Measurements from ENCODE around the gene COL28A1. TPM values are rescaled to one million over a fixed set of nuclear protein-coding genes. Genes with fewer than 3 reads are reported as not detected.
"Not testable (repeated sequence)": the region's sequence is repeated elsewhere in the genome, so short reads cannot be mapped to it uniquely, and the experiment has no call there.

Gene COL28A1
- total RNA-seq, 1 donor: 0.42 TPM

GRCh38 chr7:7479275-7479805, 56.3 kb downstream of the COL28A1 start:
- H3K9me3 ChIP-seq (ENCODE audit: low read depth, low read length): no peaks in the 10 kb centered on the region
- H3K4me3 ChIP-seq (ENCODE audit: low read length): no peak overlapping the region
- H3K27me3 ChIP-seq (ENCODE audit: insufficient read depth, low read length): no peaks in the 10 kb centered on the region
- no peaks in the 10 kb centered on the region for H3K4me1 ChIP-seq (ENCODE audit: insufficient read depth, low read length)

GRCh38 chr7:7478569-7478968, 57.1 kb downstream of the COL28A1 start:
- Histone ChIP-seq H3K9me3 (ENCODE audit: low read depth, low read length) (no peaks in the 10 kb centered on the region), H3K4me3 (ENCODE audit: low read length) (no peak overlapping the region), H3K4me1 (ENCODE audit: insufficient read depth, low read length) (no peaks in the 10 kb centered on the region), H3K27me3 (ENCODE audit: insufficient read depth, low read length) (no peaks in the 10 kb centered on the region)

DNA sequence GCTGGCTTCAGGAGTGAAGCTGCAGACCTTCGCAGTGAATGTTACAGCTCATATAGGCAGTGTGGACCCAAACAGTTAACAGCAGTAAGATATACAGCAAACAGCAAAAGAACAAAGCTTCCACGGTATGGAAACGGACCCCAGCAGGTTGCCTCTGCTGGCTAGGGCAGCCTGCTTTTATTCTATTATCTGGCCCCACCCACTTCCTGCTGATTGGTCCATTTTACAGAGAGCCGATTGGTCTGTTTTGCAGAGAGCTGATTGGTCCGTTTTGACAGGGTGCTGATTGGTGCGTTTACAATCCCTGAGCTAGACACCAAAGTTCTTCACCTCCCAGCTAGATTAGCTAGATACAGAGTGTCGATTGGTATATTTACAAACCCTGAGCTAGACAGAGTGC, 58.0 kb downstream of the COL28A1 start:
- not testable (repeated sequence) for H3K27me3 ChIP-seq (ENCODE audit: insufficient read depth, low read length); H3K4me1 ChIP-seq (ENCODE audit: insufficient read depth, low read length); H3K9me3 ChIP-seq (ENCODE audit: low read depth, low read length); H3K4me3 ChIP-seq (ENCODE audit: low read length)

DNA sequence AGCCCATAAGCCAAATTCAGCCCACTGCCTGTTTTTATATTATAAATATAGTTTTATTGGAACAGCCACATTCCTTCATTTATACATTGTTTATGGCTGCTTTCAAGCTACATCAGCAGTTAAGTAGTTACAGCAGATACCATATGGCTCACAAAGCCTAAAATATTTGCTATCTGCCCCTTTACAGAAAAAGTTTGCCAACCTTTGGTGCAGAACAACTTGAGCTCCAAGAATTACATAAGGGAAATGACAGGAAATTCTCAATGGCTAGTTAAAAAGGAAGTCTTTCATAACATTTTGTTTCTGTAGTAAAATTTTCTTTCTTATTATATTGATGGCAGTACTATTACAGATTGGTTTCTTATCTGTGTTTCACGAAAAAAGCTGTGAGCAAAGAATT, 59.3 kb downstream of the COL28A1 start:
- Histone ChIP-seq H3K27me3 (ENCODE audit: insufficient read depth, low read length) (no peaks in the 10 kb centered on the region), H3K9me3 (ENCODE audit: low read depth, low read length) (no peaks in the 10 kb centered on the region), H3K4me1 (ENCODE audit: insufficient read depth, low read length) (no peaks in the 10 kb centered on the region), H3K4me3 (ENCODE audit: low read length) (no peak overlapping the region)

GRCh38 chr7:7475601-7476000, 60.1 kb downstream of the COL28A1 start:
- Histone ChIP-seq H3K9me3 (ENCODE audit: low read depth, low read length) (no peaks in the 10 kb centered on the region), H3K27me3 (ENCODE audit: insufficient read depth, low read length) (no peaks in the 10 kb centered on the region), H3K4me1 (ENCODE audit: insufficient read depth, low read length) (no peaks in the 10 kb centered on the region), H3K4me3 (ENCODE audit: low read length) (no peak overlapping the region)

DNA sequence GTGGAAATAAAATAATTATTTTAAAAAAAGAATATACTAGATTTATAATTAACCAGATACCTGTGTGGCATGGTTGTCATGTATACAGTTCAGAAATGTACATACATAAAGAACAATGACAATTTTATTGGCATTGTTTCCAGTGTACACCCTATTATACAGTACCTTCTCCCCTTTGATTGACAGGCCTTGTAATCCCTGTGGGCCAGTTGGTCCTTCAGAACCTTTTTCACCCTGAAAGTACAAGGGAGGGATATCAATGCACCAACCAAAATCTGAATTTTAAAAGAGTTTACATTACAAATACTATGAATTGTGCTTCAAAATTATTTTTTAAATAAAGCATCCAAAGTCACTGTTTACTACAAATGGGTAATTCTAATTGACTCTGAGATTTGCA, 61.2 kb downstream of the COL28A1 start:
- H3K4me1 ChIP-seq (ENCODE audit: insufficient read depth, low read length): no peaks in the 10 kb centered on the region
- H3K4me3 ChIP-seq (ENCODE audit: low read length): no peak overlapping the region
- H3K9me3 ChIP-seq (ENCODE audit: low read depth, low read length): no peaks in the 10 kb centered on the region
- H3K27me3 ChIP-seq (ENCODE audit: insufficient read depth, low read length): no peaks in the 10 kb centered on the region

GRCh38 chr7:7464991-7465765, 70.5 kb downstream of the COL28A1 start:
- not testable (repeated sequence) for H3K4me3 ChIP-seq (ENCODE audit: low read length); H3K27me3 ChIP-seq (ENCODE audit: insufficient read depth, low read length); H3K9me3 ChIP-seq (ENCODE audit: low read depth, low read length); H3K4me1 ChIP-seq (ENCODE audit: insufficient read depth, low read length)

DNA sequence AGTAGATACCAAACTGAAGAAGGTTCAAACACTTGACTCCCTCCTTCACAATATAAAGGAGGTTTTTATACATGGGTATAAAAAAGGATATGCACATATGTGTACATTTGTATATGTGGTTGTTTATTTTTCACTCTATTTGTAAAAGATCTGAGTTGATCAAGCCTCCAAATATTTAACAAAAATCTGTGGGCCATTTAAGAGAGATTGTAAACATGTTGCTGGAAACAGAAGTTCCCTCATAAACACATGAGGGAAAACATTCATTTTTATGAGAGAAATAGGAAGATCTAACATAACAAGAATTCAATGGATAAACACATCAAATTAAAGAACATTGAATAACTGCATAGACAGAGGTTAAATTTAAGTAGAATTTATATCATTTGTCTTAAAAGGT, 81.7 kb downstream of the COL28A1 start:
- Histone ChIP-seq H3K27me3 (ENCODE audit: insufficient read depth, low read length) (no peaks in the 10 kb centered on the region), H3K4me3 (ENCODE audit: low read length) (no peak overlapping the region), H3K4me1 (ENCODE audit: insufficient read depth, low read length) (no peaks in the 10 kb centered on the region), H3K9me3 (ENCODE audit: low read depth, low read length) (peaks cover 16% of the 10 kb centered on the region)

DNA sequence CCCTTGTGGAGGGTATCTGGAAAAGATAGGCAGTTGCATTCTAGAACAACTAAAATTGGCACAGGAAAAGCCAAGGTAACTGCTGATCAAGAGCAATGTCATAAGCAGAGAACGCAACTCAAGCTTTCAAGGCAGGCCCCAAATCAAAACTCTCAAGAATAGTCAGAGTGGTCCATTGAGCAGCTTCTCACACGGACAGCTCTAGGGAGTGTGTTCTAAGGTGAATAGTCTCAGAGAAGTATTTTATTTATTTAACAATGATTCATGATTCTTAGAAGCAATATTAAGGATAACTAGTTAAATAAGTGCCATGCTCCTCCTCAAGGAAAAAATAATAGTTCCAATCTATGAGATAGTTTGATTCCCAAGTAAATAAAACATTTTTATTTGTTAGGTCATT, 83.0 kb downstream of the COL28A1 start:
- Histone ChIP-seq H3K9me3 (ENCODE audit: low read depth, low read length) (peaks cover 26% of the 10 kb centered on the region), H3K27me3 (ENCODE audit: insufficient read depth, low read length) (no peaks in the 10 kb centered on the region), H3K4me3 (ENCODE audit: low read length) (no peak overlapping the region), H3K4me1 (ENCODE audit: insufficient read depth, low read length) (no peaks in the 10 kb centered on the region)

DNA sequence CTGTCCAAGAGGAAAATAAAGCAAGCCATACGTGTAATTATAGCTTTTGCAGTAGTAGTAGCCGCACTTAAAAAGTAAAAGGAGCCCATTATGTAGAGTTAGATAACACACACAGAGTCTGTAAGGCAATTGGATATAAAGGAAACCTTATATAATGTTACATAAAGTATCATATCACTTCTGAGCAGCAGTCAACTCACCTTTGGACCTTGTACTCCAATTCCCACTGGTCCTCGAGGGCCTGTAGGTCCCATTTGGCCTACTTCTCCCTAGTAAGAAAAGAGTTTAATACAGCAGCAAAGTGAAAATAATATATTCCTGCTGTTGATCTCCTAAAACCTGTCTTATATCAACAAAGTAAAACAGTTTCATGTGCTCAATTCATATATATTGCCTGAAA, 83.6 kb downstream of the COL28A1 start:
- no peak overlapping the region for H3K4me3 ChIP-seq (ENCODE audit: low read length)
- H3K27me3 ChIP-seq (ENCODE audit: insufficient read depth, low read length): no peaks in the 10 kb centered on the region
- no peaks in the 10 kb centered on the region for H3K4me1 ChIP-seq (ENCODE audit: insufficient read depth, low read length)
- peaks cover 26% of the 10 kb centered on the region for H3K9me3 ChIP-seq (ENCODE audit: low read depth, low read length)

- no peaks in the 10 kb centered on the region for H3K27me3 ChIP-seq (ENCODE audit: insufficient read depth, low read length)
- H3K4me1 ChIP-seq (ENCODE audit: insufficient read depth, low read length): no peaks in the 10 kb centered on the region
- peaks cover 26% of the 10 kb centered on the region for H3K9me3 ChIP-seq (ENCODE audit: low read depth, low read length)
- no peak overlapping the region for H3K4me3 ChIP-seq (ENCODE audit: low read length)
Measured at GRCh38 chr7:7449055-7449454, 86.6 kb downstream of the COL28A1 start.

DNA sequence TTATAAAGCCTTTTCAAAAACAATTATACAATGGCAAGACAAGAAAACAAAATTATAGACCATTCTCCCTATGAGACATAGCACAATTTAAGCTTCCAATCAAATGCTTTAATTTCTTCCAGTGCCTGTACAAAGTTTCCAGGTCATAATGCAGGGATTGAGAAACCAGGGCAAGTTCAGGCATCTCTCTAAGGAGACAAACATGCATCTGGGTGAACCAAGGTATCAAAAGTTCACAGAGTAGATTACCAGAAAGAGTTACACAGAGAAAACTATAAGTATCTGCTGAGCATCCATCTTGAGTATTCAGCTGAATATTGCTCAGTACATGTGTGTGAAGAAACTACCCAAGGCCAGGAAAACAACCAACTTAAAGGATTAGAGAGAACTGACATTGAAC, 89.1 kb downstream of the COL28A1 start:
- Histone ChIP-seq H3K4me1 (ENCODE audit: insufficient read depth, low read length) (no peaks in the 10 kb centered on the region), H3K4me3 (ENCODE audit: low read length) (no peak overlapping the region), H3K9me3 (ENCODE audit: low read depth, low read length) (peaks cover 26% of the 10 kb centered on the region), H3K27me3 (ENCODE audit: insufficient read depth, low read length) (no peaks in the 10 kb centered on the region)

DNA sequence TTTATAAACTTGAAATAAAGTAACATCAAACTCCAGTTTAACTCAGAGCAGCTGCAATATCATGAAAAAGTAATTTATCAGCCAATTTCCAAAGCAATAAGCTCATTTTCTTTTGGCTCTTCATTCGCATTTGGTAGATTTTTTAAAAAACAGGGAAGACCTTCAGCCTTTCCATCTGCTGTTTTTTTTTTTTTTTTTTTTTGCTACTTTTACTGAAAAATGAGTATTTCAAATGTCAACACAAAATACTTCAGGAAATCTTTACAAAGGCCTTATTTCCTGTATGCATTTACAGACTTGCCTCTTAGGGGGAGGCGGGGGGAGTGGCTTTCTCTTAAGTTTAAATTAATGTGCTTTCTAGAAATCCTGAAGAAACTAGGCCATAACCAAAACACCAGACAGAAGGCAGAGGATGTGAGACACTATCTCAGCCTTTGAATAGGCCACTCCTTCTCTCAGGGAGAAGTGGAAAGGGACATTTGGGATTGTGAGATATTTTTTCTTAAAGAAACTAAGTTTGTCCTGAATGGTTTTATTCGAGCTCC, 91.8 kb downstream of the COL28A1 start:
- no peaks in the 10 kb centered on the region for H3K27me3 ChIP-seq (ENCODE audit: insufficient read depth, low read length)

GRCh38 chr7:7439564-7439963, 96.1 kb downstream of the COL28A1 start:
- no peaks in the 10 kb centered on the region for H3K27me3 ChIP-seq (ENCODE audit: insufficient read depth, low read length)
- H3K4me3 ChIP-seq (ENCODE audit: low read length): no peak overlapping the region
- H3K9me3 ChIP-seq (ENCODE audit: low read depth, low read length): no peaks in the 10 kb centered on the region
- H3K4me1 ChIP-seq (ENCODE audit: insufficient read depth, low read length): no peaks in the 10 kb centered on the region

More for the DNA sequence above, 91.8 kb downstream of the COL28A1 start:
- no peak overlapping the region for H3K4me3 ChIP-seq (ENCODE audit: low read length)
- H3K9me3 ChIP-seq (ENCODE audit: low read depth, low read length): peaks cover 9% of the 10 kb centered on the region
- H3K4me1 ChIP-seq (ENCODE audit: insufficient read depth, low read length): no peaks in the 10 kb centered on the region

- no peaks in the 10 kb centered on the region for H3K27me3 ChIP-seq (ENCODE audit: insufficient read depth, low read length)
- no peaks in the 10 kb centered on the region for H3K4me1 ChIP-seq (ENCODE audit: insufficient read depth, low read length)
- H3K4me3 ChIP-seq (ENCODE audit: low read length): no peak overlapping the region
- H3K9me3 ChIP-seq (ENCODE audit: low read depth, low read length): no peaks in the 10 kb centered on the region
Measured at GRCh38 chr7:7438851-7439250, 96.8 kb downstream of the COL28A1 start.

GRCh38 chr7:7435978-7436377, 99.7 kb downstream of the COL28A1 start:
- Histone ChIP-seq H3K27me3 (ENCODE audit: insufficient read depth, low read length) (no peaks in the 10 kb centered on the region), H3K4me1 (ENCODE audit: insufficient read depth, low read length) (no peaks in the 10 kb centered on the region), H3K9me3 (ENCODE audit: low read depth, low read length) (no peaks in the 10 kb centered on the region), H3K4me3 (ENCODE audit: low read length) (no peak overlapping the region)
